ENCODE measurements around the gene S100A2. TPM values are rescaled to one million over a fixed set of nuclear protein-coding genes. Genes with fewer than 3 reads are reported as not detected.

The S100A2 gene
- total and polyA plus RNA-seq, 2 of the 8 experiments (the other 6 are each of a cell fraction or from before 2014, with no cell fraction given): 0.86 TPM; not detected in 1

DNA sequence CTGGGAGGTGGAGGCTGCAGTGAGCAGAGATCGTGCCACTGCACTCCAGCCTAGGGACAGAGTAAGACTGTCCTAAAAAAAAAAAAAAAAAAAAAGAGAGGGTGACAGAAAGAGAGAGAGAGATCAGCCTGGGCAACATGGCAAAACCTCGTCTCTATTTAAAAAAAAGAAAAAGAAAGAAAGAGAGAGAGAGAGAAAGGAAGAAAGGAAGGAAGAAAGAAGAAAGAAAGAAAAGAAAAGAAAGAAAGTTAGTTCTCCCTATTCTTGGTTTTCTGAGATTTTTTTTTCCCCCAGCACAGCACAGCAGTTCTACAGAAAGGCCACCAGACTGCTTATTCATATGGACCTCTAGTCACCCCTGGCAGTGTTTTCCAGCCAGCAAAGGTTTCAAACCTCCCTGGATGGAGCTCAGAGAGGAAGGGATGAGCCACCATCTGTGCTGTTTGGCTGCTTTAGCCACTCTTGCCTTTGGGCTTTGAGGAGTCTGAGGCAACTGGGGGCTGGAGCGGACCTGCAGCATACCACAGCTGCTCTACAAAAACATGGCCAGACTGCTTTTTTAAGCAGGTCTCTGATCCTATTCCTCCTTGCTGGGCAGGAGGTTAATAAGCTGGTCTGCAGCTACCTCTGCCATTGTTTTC lies 40.4 kb downstream of the S100A2 start:
- no peak for FAIRE-seq

More for the DNA sequence above, 40.4 kb downstream of the S100A2 start:
- no peak overlapping the region for H4K5ac ChIP-seq (ENCODE audit: insufficient read length, low read depth, low read length)
- H3K9ac ChIP-seq (replicated peaks in 1 of 4; ENCODE audit: extremely low read depth in 1 of 4, low read depth in 3 of 4, low read length in 3 of 4): no peak overlapping the region
- H3K79me2 ChIP-seq (ENCODE audit: control insufficient read depth in 1 of 2, insufficient read depth in 2 of 2, low read length in 2 of 2): no peaks in the 10 kb centered on the region
- H3K27me3 ChIP-seq (replicated peaks in 1 of 4; ENCODE audit: control insufficient read depth in 3 of 4, extremely low read depth in 1 of 4, insufficient read depth in 3 of 4, low read length in 3 of 4): no peaks in the 10 kb centered on the region; a peak in 1 of 7 replicates
- H3K27ac ChIP-seq (ENCODE audit: low read depth, low read length): no peak overlapping the region
- H2BK20ac ChIP-seq (ENCODE audit: low read length): no peak overlapping the region
- H3K4me3 ChIP-seq (ENCODE audit: extremely low read depth in 1 of 4, insufficient read depth in 2 of 4, low read depth in 3 of 4, low read length in 4 of 4): no peak overlapping the region
- ChIA-PET POLR2A (ENCODE audit: partially characterized antibody) (interaction anchor here (0.6 to 1.3 kb wide), 3 partner anchors 102 to 633 kb away, joined by 3 to 5 read pairs (median 3); partner anchors contain the start of gene S100A13), CTCF (ENCODE audit: partially characterized antibody) (interaction anchor here (0.6 to 4.1 kb wide), 23 partner anchors 8 to 270 kb away, joined by 3 to 19 read pairs (median 4); partner anchors contain the start of genes PGLYRP3, S100A1, S100A13 and S100A14)
- H3K4me1 ChIP-seq (replicated peaks in 1 of 4; ENCODE audit: control insufficient read depth in 3 of 4, insufficient read depth in 4 of 4, low read length in 3 of 4): peaks cover 6 to 15% (median 8%) of the 10 kb centered on the region in 4 experiments; a peak in 5 of 7 replicates
- H4K8ac ChIP-seq (ENCODE audit: extremely low read depth, insufficient read depth, low read length): no peak overlapping the region; the same call in 1 of the 2 replicates
- TF ChIP-seq ZNF274 (IDR thresholded peaks at IDR 0.05; ENCODE audit: borderline replicate concordance, extremely low read depth, low read length): no peak
- no peak for TF ChIP-seq TEAD4 (IDR thresholded peaks at IDR 0.05; ENCODE audit: low read depth, low read length)
- TF ChIP-seq POU5F1 (IDR thresholded peaks at IDR 0.05; ENCODE audit: low read depth, low read length): no peak
- TF ChIP-seq CEBPB (IDR thresholded peaks at IDR 0.05; ENCODE audit: low read depth, low read length): no peak
- TF ChIP-seq, protein P1, sequence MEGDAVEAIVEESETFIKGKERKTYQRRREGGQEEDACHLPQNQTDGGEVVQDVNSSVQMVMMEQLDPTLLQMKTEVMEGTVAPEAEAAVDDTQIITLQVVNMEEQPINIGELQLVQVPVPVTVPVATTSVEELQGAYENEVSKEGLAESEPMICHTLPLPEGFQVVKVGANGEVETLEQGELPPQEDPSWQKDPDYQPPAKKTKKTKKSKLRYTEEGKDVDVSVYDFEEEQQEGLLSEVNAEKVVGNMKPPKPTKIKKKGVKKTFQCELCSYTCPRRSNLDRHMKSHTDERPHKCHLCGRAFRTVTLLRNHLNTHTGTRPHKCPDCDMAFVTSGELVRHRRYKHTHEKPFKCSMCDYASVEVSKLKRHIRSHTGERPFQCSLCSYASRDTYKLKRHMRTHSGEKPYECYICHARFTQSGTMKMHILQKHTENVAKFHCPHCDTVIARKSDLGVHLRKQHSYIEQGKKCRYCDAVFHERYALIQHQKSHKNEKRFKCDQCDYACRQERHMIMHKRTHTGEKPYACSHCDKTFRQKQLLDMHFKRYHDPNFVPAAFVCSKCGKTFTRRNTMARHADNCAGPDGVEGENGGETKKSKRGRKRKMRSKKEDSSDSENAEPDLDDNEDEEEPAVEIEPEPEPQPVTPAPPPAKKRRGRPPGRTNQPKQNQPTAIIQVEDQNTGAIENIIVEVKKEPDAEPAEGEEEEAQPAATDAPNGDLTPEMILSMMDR (IDR thresholded peaks at IDR 0.05; ENCODE audit: control extremely low read depth in 1 of 3, insufficient read depth in 1 of 3, low read depth in 1 of 3, low read length in 3 of 3): no peak
- TF ChIP-seq GTF2F1 (IDR thresholded peaks at IDR 0.05; ENCODE audit: borderline replicate concordance, low read depth, low read length): no peak
- TF ChIP-seq HDAC2 (IDR thresholded peaks at IDR 0.05; ENCODE audit: borderline replicate concordance in 1 of 2, low read depth in 2 of 2, low read length in 2 of 2): no peak
- TF ChIP-seq SP2 (IDR thresholded peaks at IDR 0.05; ENCODE audit: low read length): no peak
- no peak for TF ChIP-seq CTBP2 (IDR thresholded peaks at IDR 0.05; ENCODE audit: borderline replicate concordance, insufficient read depth, insufficient read length, low read length)
- H4K20me1 ChIP-seq (replicated peaks in 1 of 2; ENCODE audit: control insufficient read depth in 1 of 2, insufficient read depth in 2 of 2, low read length in 2 of 2): no peaks in the 10 kb centered on the region
- H3K79me1 ChIP-seq (ENCODE audit: low read depth, low read length): no peaks in the 10 kb centered on the region
- H3K18ac ChIP-seq (ENCODE audit: extremely low read depth, low read length): no peak overlapping the region
- no peak overlapping the region for H2BK5ac ChIP-seq (ENCODE audit: low read depth, low read length)
- H3K23ac ChIP-seq (ENCODE audit: insufficient read length): no peak overlapping the region
- H2BK12ac ChIP-seq (ENCODE audit: low read depth, low read length): peak overlapping the region; percentile 5; the same call in 1 of the 2 replicates
- no peak overlapping the region for H2BK120ac ChIP-seq (replicated peaks; ENCODE audit: low read depth, low read length)
- no peak overlapping the region for H3K4me2 ChIP-seq (ENCODE audit: insufficient read depth in 1 of 2, low read depth in 2 of 2, low read length in 2 of 2)
- H3K14ac ChIP-seq (ENCODE audit: insufficient read length): no peak overlapping the region
- 0 out of 2 replicates have a peak overlapping the region, but pooled peaks have one; percentile 5 for H2AFZ ChIP-seq (ENCODE audit: low read length)
- H2AK5ac ChIP-seq (ENCODE audit: low read depth, low read length): no peak overlapping the region
- H3K36me3 ChIP-seq (ENCODE audit: control insufficient read depth in 2 of 4, insufficient read depth in 4 of 4, low read length in 3 of 4): no peaks in the 10 kb centered on the region
- WGBS, 2 experiments (ENCODE audit: extremely low coverage in 1 of 2, insufficient coverage in 1 of 2, insufficient read length in 1 of 2, insufficient replicate concordance in 2 of 2, low coverage in 1 of 2, low lambda C conversion rate in 2 of 2, missing lambda C conversion rate in 1 of 2): 50% methylated on average over 3 of the region's 3 CpGs; no CpG with 5 or more reads in 1 of the 2 experiments
- no peak overlapping the region for H3K56ac ChIP-seq (replicated peaks; ENCODE audit: insufficient read length, low read depth, low read length)
- no peak for DNase-seq (ENCODE audit: low read depth in 1 of 2, low spot score in 2 of 2)
- H3K9me3 ChIP-seq (ENCODE audit: insufficient read depth in 2 of 2, low read depth in 1 of 2, low read length in 1 of 2): peaks cover 0 to 2% of the 10 kb centered on the region in 2 experiments; a peak in 1 of 4 replicates
- no peak overlapping the region for H4K91ac ChIP-seq (replicated peaks; ENCODE audit: insufficient read length, low read length)
- no peaks in the 10 kb centered on the region for H3K23me2 ChIP-seq (ENCODE audit: low read depth, low read length)
- H3K4ac ChIP-seq (replicated peaks; ENCODE audit: insufficient read length, low read depth, low read length): no peak overlapping the region
- H2BK15ac ChIP-seq (ENCODE audit: low read length): no peak overlapping the region
